ENCODE data around the gene ZFAND4.
A peak's percentile ranks its signal among the peaks of the same experiment; 100 is the strongest.
"Not testable (repeated sequence)": the region's sequence is repeated elsewhere in the genome, so short reads cannot be mapped to it uniquely, and the experiment has no call there.

ZFAND4 gene

DNA sequence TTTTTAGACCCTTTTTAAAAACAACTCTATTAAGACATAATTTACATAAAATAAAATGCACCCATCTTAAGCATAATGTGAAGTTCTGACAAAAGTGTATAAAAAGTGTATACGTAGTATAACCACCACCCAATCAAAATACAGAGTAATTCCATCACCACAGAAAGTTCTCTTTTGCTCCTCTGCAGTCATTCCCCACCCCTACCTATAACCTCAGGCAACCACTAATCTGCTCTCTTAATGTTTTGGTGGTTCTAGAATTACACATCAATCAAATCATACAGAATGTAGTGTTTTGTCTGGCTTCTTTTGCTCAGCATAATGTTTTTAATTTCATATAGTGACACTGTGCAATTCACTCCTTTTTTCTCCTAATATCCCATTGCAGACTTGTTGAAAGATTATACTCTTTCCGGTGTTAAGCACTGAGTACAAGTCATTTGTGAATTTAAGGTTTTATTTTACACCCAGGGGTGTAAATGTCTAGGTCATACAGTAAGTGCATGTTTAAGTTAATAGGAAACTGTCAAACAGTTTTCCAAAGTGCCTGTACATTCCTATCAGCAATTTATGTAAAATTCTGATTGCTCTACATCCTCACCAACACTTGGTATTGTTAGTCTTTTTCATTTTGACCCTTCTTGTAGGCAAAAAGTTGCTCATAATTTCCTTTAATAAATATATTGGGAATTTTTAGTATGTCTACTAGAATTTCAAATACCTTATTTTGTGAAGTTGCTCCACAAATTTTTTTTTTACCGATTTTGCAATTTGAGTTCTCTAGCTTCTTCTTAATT, 86.3 kb downstream of the ZFAND4 start:
- no peak for DNase-seq

DNA sequence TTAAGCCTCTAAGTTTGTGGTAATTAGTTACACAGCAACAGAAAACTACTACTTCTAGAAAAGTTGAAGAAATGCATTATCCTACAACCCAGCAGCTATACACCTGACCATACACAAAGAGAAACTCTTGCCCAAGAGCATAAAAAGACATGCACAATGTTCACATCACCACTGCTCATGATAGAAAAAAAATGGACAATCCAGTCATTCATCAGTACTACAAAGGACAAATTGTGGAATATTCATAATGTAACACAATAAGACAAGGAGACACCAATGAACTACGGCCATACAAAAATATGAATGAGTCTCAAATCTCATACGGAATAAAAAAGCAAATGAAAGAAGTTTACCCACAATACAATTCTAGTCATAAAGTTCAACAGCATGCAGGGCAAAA, 87.4 kb downstream of the ZFAND4 start:
- no peak for DNase-seq

DNA sequence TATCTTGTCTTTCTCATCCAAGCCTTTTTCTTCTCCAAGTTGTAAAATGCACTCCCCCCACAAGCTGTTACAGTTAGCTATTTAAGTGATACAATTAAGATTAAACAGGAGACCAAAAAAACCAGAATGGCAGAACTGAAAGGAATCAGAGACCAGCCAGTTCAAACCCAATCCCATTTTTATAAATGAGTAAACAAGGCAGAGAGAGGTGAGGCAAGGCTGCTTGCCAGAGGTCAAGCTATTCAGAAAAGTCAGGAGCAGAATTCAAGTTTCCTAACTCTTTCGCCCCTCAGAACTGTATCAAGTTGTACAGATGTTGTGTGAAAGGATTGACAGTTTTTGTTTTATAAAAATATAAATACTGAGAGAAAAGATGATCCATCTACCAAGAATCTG, 90.2 kb downstream of the ZFAND4 start:
- DNase-seq, result no peak

DNA sequence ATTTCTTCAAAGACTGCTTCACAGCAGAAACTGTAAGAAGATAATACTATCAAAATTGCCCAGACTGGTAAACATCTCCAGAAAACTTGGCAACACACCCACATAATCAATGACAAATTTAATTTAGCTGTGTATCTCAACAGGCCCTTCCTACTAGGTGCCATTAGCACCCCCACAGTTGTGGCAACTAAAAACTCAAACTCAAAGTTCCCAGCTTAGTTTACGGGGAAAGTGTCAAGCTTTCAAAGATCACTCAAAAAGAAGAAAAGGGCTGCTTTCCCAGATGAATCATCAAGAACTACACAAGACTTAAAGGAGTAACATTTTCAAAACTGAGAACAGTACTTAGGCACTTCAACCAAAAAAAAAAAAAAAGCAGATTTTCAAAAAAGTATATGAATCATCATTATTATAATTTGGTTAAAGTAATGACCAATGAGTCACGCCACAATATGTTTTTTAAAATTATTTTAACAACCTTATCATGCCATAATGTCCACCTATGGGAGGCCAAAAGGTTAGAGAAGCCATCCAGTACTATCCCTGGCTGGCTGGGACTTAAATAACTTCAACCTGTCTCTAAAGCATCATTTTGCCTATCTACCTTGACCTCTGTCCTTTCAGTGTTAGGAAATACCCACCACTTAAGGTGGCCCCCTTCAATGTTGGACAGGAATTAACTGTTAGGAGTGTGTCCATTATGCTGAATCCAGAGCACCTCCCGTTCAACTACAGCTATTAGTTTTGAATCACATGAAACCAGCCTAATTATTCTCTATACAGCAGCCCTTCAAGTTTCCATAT, 90.8 kb downstream of the ZFAND4 start:
- DNase-seq, result no peak

DNA sequence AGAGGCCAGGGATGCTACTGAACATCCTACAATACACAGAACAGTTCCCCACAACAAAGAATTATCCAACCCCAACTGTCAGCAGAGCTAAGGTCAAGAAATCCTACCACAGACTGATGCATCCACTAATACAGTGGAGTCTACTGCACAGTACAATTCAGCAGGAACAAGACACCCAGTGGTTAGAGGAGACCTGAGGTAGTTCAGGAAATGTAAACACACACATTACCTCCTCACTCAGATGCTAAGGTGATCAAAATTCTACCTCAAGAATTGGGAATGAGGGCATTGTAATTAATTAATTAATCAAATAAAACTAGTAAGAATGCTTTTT, 91.4 kb downstream of the ZFAND4 start:
- DNase-seq, result no peak

DNA sequence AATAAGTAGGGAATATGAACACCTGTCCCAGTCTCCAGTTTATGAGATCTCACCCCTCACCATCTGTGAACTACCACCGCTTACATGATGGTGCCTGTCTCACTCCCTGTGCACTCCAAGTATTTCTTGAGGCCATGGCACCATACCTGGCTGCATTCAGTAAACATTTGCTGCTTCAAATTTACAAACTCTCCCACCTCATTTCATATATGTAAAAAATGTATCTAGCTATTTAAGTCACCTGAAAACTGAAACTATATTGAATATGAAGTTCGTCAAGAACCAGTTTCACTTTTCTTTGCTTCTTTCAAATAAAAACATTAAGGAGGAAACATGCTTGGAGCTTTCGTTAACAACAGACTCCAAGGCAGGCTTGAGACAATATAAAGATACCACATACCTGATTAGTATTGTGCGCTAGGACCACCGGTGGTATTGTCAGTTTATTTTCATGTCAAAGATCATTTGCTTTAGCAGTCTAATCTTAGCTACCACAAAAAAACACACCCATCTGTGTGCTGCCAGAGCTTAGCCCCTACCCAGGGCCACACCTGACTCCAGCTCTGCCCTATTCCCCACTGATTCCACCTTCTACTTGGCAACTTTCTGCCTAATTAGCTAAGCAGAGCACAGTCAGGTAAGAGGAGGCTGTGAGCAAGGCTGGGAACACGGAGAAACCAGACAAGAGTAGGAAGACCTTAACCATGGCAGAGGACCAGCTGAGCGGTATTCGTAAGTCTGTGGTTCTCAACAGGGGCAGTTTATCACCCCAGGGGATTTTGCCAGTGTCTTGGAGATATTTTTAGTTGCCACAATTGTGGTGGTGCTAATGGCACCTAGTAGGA, 92.0 kb downstream of the ZFAND4 start:
- DNase-seq, result peak; percentile 49

DNA sequence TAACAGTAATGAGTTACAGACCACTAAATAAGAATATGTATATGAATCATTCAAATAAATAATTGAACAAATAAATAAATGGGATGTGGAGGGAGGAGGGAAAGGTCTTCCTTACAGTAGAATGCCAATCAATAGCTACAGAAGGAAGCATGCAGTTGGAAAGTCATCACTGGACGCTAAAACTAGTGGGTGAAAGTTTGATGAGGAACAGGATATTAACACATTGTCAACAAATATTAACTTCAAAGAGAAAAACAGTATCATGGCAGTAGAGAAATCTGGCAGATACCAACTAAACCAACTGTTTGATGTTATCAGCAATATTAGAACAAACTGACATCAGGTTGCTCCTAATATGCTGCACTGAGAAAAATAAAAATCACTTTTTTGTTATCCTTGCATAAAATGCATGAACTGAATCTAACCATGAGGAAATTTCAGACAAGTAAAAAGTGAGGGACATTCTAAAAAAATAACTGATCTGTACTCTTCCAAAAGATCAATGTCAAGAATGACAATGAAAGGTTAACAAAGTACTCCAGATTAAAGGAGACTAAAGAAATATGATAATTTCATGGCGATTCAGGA, 94.1 kb downstream of the ZFAND4 start:
- DNase-seq, result no peak

DNA sequence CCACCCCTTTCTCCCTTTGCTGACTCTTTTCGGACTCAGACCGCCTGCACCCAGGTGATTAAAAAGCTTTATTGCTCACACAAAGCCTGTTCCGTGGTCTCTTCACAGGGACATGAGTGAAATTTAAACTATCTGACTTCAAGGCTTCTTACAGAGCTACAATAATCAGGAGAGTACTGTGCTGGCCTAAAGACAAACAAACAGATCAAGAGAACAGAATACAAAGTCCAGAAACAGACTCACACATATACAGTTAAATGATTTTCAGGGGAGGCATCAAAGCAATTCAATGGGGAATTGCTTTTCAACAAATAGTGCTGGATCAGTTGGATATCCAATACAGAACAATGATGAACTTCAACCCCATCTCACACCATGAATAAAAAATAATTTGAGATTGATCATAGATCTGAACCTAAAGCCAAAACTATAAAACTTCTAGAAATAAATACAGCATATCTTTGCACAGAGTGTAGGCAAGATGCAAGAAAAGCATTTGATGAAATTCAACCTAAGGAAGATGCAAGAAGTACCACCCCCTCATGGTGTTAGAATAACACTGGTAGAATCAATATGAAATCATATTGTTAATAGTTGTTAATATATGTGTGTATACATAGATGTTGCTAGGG, 96.5 kb downstream of the ZFAND4 start:
- no peak for DNase-seq

DNA sequence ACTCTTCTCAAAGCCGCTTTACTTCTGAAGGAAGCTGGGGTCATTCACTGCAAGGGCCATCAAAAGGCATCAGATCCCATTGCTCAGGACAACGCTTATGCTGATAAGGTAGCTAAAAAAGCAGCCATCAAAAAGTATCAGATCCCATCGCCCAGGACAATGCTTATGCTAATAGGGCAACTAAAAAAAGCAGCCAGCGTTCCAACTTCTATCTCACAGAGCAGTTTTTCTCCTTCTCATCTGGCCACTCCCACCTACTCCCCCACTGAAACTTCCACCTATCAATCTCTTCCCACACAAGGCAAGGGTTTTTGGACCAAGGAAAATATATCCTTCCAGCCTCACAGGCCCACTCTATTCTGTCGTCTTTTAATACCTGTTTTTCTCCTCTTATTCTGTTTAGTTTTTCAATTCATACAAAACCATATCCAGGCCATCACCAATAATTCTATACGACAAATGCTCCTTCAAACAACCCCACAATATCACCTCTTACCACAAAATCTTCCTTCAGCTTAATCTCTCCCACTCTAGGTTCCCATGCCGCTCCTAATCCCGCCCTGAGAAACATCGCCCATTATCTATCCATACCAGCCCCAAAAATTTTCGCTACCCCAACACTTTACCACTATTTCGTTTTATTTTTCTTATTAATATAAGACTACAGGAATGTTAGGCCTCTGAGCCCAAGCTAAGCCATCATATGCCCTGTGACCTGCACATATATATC, 97.4 kb downstream of the ZFAND4 start:
- DNase-seq, result not testable (repeated sequence)

DNA sequence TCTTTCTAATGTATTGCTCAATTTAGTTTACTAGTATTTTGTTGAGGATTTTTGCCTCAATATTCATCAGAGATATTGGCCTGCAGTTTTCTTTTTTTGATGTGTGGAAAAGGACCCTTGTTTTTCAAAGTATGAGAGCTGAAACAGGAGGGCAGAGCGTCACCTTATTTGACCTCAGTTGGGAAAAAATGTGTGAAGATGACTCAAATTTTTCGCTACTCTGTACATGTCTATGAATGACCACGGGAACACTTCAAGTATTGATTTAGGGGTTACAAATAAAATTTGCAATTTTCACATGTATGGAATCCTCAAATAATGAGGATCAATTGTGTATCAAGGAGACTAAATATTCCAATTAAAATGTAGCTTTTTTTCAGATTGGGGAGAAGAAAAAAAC, 103.1 kb downstream of the ZFAND4 start:
- no peak for DNase-seq

DNA sequence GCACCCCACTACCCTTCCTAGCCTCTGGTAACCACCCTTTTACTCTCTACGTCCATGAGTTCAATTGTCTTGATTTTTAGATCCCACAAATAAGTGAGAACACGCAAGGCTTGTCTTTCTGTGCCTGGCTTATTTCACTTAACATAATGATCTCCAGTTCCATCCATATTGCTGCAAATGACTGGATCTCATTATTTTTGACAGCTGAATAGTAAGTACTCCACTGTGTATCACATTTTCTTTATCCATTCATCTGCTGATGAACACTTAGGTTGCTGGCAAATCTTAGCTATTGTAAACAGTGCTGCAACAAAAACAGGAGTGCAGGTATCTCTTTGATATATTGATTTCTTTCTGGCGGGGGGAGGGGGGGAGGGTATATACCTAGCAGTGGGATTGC, 106.2 kb downstream of the ZFAND4 start:
- DNase-seq, result no peak

Measured in CD4-positive, alpha-beta T cell treated with Interleukin-10 for 1 hour (primary cell).